HG03175 (cell line): ENCODE data around the gene NEUROD4.

ENCODE experiments used
- ATAC-seq: cut with Tn5 transposase; IDR thresholded peaks from one replicate; pipeline ENCODE4 v1.9.1; 2021; ENCODE audit warnings: mild to moderate bottlenecking, moderate library complexity; ENCODE audit not compliant: unreplicated experiment

The NEUROD4 gene

GRCh38 chr12:55058082-55058481 lies 38.3 kb downstream of the NEUROD4 start:
- no peak for ATAC-seq

- ATAC-seq = no peak
Observed at GRCh38 chr12:55058776-55059175, 39.0 kb downstream of the NEUROD4 start.

DNA sequence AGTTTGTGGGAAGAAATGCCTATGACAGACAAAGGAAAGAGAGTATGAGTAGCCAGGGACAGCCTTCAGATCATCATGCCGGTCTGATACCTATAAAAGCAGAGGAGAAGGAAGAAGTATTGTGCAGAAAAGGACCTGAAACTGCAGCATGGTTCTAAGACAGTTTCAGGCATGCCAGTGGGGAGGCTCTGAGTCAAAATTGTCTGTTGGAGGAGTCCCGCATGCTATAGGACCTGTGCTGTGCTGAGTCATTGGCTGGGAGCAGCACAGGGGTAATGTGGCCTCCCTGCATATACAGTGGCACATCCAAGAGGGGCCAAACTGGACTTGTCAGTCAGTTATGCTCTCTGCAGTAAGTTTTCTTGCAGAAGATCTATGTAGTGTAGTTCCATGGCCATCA lies 40.7 kb downstream of the NEUROD4 start:
- ATAC-seq = peak; percentile 99

DNA sequence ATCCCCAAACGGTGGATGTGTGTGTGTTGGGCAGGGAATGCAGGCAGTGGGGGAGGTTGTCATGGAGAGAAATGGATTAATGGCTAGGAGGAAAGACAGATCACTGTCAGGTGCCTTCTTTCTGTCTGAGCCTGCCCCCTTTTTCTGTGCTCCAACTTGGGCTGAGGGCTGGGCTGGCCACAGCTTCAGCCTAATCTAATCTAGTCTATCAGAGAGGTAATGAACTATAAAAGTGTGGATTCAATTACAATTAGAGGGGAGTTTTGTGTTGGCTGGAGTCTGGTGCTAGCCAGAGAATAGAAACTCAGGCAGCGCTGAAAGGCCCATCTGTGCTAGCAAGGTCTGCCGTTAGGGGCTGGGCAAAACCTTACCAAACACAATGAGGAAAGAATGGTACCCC lies 41.2 kb downstream of the NEUROD4 start:
- ATAC-seq = no peak

- no peak for ATAC-seq
Observed at GRCh38 chr12:55063291-55063690, 43.5 kb downstream of the NEUROD4 start.

DNA sequence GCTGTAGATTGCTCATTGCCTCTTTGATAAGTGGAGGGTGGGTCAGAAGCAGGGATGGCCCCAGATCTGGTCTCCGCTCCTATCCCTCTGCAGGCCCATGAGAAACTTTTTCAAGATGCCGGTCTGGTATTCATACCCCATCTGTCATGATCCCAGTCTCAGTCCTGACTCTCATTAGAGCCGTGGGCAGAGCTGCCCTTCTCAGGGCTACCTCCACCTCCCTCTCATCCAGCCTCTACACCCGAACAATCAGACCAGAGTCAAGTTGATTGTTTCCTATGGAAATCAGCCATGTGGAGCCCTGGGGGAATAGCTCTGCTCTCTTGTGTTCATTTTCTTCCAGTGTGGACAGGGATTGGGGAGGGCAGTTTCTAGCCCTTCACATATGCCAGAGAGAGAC lies 45.8 kb downstream of the NEUROD4 start:
- ATAC-seq = no peak

GRCh38 chr12:55067701-55068100 lies 47.9 kb downstream of the NEUROD4 start:
- no peak for ATAC-seq

DNA sequence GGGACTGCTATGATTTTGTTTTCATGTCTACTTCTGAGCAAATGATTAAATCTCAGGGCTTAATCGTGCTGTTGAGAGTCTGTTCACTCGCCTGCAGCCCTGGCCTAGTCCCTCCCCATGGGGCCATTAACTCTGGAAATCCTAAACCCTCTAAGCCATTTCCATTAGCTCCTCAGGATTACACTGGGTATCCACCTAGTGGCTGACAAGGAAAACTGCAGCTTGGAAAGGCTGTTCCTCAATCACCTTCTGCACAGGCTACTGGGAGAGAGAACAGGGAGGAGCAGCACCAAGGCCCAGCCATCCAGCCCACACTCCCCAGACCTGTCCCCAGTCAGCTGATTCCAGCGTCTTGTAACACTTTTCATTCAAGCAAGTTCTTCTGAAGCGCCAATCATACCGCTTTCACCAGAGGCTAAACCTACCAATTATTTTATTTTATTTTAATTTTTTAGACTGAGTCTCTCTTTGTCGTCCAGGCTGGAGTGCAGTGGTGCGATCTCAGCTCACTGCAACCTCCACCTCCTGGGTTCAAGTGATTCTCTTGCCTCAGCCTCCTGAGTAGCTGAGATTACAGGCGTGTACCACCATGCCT lies 48.7 kb downstream of the NEUROD4 start:
- peak; percentile 64 for ATAC-seq

DNA sequence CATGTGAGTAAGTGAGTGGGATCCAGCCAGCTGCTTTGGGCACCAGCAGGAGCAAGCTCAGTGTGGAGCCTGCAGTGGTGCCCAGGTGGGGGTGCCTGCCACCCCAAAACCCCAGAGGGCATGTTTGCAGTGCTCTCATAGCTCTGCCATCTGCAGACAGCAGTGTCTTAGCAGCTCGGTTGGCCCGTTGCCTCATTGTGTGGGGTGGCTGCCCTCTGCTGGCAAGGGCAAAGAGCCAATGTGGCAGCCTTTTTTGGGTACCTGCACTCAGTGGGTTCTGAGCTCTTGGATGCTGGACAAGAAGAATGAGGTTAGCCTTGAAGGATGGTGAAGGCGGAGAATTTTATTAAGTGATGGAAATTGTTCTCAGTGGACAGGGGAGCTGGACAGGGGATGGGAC lies 52.3 kb downstream of the NEUROD4 start:
- peak; percentile 32 for ATAC-seq

DNA sequence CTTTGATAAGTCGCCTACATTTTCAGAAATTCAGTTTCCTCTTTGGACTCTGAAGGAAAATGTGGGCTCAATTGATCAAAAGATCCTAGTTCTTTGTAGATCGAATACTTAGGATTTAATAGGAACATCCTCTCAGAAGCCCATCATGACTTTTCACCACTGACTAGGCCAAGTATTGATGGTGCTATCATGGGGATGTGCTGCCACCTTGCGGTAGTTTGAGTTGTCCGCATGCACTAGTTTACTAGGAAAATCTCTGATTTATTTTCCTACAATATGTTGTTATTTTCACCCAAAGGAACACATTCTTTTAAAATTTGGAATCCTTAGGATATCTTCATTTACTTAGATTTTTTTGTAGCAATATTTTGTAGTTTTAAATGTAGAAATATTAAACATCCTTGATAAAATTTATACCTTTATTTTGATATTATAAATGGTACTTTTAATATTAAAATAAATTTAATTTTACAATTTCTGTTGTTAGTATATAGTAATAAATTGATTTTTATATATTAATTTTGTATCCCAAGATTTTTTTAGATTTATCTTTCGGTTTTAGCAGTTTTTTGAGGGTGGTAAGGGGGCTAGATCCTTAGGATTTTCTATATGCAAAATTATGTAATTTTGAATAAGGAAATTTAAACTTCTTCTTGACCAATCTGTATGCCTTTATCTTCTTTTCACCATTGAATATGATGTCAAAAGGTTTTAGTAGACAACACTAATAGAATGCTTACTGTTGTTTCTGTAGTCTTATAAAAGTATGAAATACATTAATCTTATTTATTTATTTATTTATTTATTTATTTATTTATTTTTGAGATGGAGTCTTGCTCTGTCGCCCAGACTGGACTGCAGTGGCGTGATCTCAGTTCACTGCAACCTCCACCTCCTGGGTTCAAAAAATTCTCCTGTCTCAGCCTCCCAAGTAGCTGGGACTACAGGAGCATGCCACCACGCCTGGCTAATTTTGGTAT lies 53.6 kb downstream of the NEUROD4 start:
- ATAC-seq = no peak

DNA sequence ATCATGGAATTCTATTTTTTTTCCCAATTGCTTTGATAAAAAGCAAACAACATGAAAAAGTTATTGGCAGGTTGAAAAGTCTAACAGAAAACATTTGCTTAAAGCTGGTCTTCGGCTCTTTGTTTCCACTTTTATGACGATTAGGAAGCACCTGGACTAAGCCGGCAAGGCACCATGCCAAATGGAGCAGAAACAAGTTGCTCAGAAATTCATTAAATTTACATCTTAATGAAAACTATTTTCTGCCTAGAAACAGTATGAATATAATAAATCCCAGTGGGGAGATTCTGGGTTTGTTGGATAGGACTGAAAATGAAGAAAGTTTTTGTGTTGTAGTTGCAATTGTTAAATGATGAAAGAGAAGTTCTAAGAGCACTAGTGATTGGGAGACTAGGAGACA lies 55.0 kb downstream of the NEUROD4 start:
- no peak for ATAC-seq
